ENCODE data around the gene FAM118A. TPM values are rescaled to one million over a fixed set of nuclear protein-coding genes. Genes with fewer than 3 reads are reported as not detected.

The FAM118A gene
- total and polyA plus RNA-seq, 2 experiments from 2014 or later: 11.9 to 20.3 TPM

- TF ChIP-seq REST (IDR thresholded peaks at IDR 0.05; ENCODE audit: unreplicated experiment) (no peak), EZH2 (IDR thresholded peaks at IDR 0.05; ENCODE audit: low read depth, unreplicated experiment) (no peak), POLR2AphosphoS5 (IDR thresholded peaks at IDR 0.05; ENCODE audit: low read depth) (no peak), CREB1 (CRISPR knock-in tag; IDR thresholded peaks at IDR 0.05; ENCODE audit: low read depth) (no peak), JUNB (IDR thresholded peaks at IDR 0.05; ENCODE audit: unreplicated experiment) (no peak), ZNF331 (CRISPR knock-in tag; IDR thresholded peaks at IDR 0.05; ENCODE audit: low read depth) (no peak), ZNF114 (CRISPR knock-in tag; IDR thresholded peaks at IDR 0.05) (no peak)
Observed at GRCh38 chr22:45312856-45313255, 3.1 kb downstream of the FAM118A start (continued).

GRCh38 chr22:45314054-45314721, 4.5 kb downstream of the FAM118A start:
- H3K9me2 ChIP-seq (ENCODE audit: insufficient read depth): no peaks in the 10 kb centered on the region
- Mint-ChIP-seq H3K27ac (no peak overlapping the region), H3K4me3 (no peak overlapping the region), H3K36me3 (ENCODE audit: low read depth) (peaks cover 6% of the 10 kb centered on the region; the same call in 1 of the 3 replicates), H3K4me1 (peaks cover 37% of the 10 kb centered on the region), H3K27me3 (ENCODE audit: insufficient read depth, low read depth, poor library complexity) (peaks cover 13% of the 10 kb centered on the region), H3K9me3 (no peaks in the 10 kb centered on the region)
- no peaks in the 10 kb centered on the region; the same call in 1 of the 2 replicates for H3K27me3 ChIP-seq (ENCODE audit: insufficient read depth)
- H3K4me2 ChIP-seq: no peak overlapping the region
- peaks cover 15% of the 10 kb centered on the region for H4K20me1 ChIP-seq (replicated peaks; ENCODE audit: insufficient read depth)
- ATAC-seq (no peak), DNase-seq (ENCODE audit: low spot score) (no peak)
- no peaks in the 10 kb centered on the region for H3K36me3 ChIP-seq (ENCODE audit: insufficient read depth)
- H3K4me3 ChIP-seq: no peak overlapping the region
- peaks cover 85% of the 10 kb centered on the region for H3K79me2 ChIP-seq (replicated peaks; ENCODE audit: insufficient read depth)
- peaks cover 7% of the 10 kb centered on the region for H3F3A ChIP-seq (replicated peaks; ENCODE audit: low read depth)
- no peak overlapping the region for H3K27ac ChIP-seq (ENCODE audit: low read depth)
- H2AFZ ChIP-seq: no peak overlapping the region
- H3K4me1 ChIP-seq (ENCODE audit: insufficient read depth): peaks cover 18% of the 10 kb centered on the region
- no peak for TF ChIP-seq REST (IDR thresholded peaks at IDR 0.05; ENCODE audit: unreplicated experiment)
- TF ChIP-seq ZNF462 (CRISPR knock-in tag; IDR thresholded peaks at IDR 0.05): no peak
- no peak for TF ChIP-seq JUNB (IDR thresholded peaks at IDR 0.05; ENCODE audit: unreplicated experiment)
- TF ChIP-seq ZNF114 (CRISPR knock-in tag; IDR thresholded peaks at IDR 0.05): no peak
- no peak for TF ChIP-seq ZNF331 (CRISPR knock-in tag; IDR thresholded peaks at IDR 0.05; ENCODE audit: low read depth)
- TF ChIP-seq EZH2phosphoT487 (IDR thresholded peaks at IDR 0.05; ENCODE audit: unreplicated experiment): no peak
- TF ChIP-seq STAT1 (IDR thresholded peaks at IDR 0.05; ENCODE audit: unreplicated experiment): no peak
